GM18499 (cell line): Measurements from ENCODE around the gene DYNLRB1.
"Not testable (repeated sequence)": the region's sequence is repeated elsewhere in the genome, so short reads cannot be mapped to it uniquely, and the experiment has no call there.

ENCODE experiments used
- ATAC-seq: cut with Tn5 transposase; IDR thresholded peaks from one replicate; pipeline ENCODE4 v1.9.1; 2021; ENCODE audit warnings: moderate number of reproducible peaks; ENCODE audit not compliant: insufficient read depth, unreplicated experiment

Gene DYNLRB1

DNA sequence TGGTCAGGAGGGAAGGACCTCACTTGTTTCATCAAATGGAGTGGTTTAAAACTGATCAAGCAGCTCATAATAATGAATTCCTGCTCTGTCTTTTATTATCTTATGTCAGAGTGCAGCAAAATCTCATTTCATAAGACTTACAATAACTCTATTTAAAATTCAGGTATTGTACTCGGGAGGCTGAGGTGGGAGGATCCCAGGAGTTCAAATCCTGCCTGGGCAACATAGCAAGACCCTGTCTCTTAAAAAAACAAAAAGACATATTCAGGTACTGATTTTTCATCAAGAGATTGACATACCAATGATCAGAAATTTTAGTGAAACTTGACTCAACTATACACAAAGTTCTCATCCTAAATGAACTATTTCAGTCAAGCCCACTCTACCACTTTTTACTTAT is 5.6 kb upstream of the DYNLRB1 start:
- no peak for ATAC-seq

GRCh38 chr20:34511891-34512265 is 4.3 kb upstream of the DYNLRB1 start:
- no peak for ATAC-seq

GRCh38 chr20:34512266-34512954 is 3.8 kb upstream of the DYNLRB1 start:
- ATAC-seq: no peak

- ATAC-seq: no peak
These were observed 3.2 kb upstream of the DYNLRB1 start for GRCh38 chr20:34512955-34513419.

DNA sequence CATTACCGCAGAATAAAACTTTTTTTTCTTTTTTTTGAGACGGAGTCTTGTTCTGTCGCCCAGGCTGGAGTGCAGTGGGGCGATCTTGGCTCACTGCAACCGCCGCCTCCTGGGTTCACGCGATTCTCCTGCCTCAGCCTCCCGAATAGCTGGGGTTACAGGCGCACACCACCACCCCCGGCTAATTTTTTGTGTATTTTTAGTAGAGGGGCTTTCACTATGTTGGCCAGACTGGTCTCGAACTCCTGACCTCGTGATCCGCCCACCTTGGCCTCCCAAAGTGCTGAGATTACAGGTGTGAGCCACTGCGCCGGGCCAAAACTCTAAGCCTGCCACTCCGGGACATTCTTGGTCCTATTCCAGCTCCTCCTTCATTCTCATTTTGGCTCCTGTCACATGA is 2.2 kb upstream of the DYNLRB1 start:
- not testable (repeated sequence) for ATAC-seq

- ATAC-seq: no peak
These were observed 1.2 kb upstream of the DYNLRB1 start for GRCh38 chr20:34514897-34515483.

GRCh38 chr20:34515484-34516246 is 557 bp upstream of the DYNLRB1 start:
- ATAC-seq: peak; percentile 41

GRCh38 chr20:34517114-34517505 is 888 bp downstream of the DYNLRB1 start:
- no peak for ATAC-seq

- ATAC-seq: not testable (repeated sequence)
These were observed 2.6 kb downstream of the DYNLRB1 start for GRCh38 chr20:34518863-34519262.

GRCh38 chr20:34519841-34520240 is 3.6 kb downstream of the DYNLRB1 start:
- ATAC-seq: not testable (repeated sequence)

GRCh38 chr20:34522969-34523871 is 7.0 kb downstream of the DYNLRB1 start:
- ATAC-seq: no peak

GRCh38 chr20:34524426-34524825 is 8.2 kb downstream of the DYNLRB1 start:
- ATAC-seq: no peak

DNA sequence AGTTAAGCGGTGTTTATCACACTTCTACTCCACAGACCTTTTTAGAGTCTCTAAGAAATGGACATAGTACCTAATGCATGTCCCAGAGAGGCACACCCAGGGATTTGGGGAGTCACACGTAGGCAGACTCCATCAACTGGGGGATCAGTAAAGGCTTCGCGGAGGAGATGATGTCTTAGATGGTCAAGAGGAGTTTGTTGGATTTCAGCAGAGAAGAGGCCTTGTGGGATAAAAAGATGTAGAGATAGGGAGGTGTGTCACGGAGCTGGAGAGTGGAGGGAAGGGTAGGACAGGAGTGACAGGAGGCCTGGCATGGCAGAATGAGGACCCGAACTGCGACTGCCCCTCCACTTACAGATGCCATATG is 9.1 kb downstream of the DYNLRB1 start:
- no peak for ATAC-seq

DNA sequence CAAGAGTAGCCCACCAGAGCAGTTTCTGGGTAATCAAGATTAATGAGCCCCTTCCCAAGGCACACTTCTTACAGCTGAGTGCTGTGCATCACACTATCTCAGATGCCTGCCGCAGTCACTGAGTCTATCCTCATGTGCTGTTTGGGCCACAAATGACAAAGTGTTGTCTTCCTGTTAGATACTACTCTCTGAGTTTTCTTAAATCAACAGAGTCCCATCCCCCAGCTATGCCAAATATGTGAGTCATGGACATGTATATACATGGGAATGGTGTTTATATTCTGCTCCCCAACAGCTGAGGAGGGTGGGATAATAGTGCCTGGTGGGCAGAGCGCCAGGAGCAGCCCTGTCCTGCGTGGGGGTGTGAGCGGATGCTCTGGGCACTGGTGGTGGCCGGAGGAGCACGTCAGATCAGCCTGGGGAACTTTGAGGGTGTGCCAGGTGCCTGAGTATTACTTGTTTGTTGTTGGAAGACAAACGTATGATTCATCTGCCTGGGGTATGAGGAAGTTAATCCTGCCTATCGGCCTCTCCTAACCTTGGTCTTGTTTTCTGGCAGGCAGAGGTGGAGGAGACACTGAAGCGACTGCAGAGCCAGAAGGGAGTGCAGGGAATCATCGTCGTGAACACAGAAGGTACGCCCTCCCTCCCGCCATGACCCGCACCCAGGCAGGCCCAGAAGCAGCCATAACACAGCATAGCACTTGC is 9.6 kb downstream of the DYNLRB1 start:
- no peak for ATAC-seq

DNA sequence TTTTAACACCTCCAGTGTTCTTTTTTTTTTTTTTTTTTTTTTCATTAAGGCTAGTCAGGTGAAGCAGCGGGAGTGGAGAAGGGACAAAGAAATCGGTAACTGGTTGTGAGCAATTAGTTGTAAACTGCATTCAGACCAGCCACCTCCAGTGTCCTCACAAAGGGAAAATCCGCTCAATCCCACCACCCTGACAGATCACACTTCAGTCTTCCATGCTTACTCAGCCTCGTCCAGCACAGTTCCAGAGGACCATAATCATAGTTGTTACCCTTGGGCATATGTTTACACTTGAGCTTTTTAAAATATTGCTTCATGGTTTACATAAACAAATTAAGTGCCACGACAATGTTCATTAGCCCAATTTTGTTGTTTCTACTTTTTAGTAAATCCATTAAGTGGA is 10.2 kb downstream of the DYNLRB1 start:
- ATAC-seq: no peak

GRCh38 chr20:34527016-34527415 is 10.8 kb downstream of the DYNLRB1 start:
- ATAC-seq: no peak

DNA sequence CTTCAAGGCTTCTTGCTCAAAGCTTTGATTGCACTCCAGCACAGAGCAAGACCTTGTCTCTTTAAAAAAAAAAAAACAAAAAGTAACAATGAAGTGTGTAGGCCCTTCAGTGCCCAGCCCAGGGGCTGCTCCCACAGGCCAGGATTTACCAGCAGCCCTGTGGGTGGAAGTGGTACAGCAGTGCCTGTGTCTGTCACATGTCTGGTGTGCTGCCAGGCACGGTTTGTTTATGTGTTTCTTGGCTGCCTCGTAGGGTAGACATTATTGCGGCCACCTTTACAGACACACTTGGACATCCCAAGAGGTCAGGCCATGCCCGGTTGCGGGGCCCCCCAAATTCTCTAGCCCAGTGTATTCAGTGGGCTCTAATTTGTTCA is 12.7 kb downstream of the DYNLRB1 start:
- no peak for ATAC-seq

GRCh38 chr20:34529742-34530141 is 13.5 kb downstream of the DYNLRB1 start:
- ATAC-seq: no peak

GRCh38 chr20:34530342-34530741 is 14.1 kb downstream of the DYNLRB1 start:
- no peak for ATAC-seq
